Skin of body (tissue), 2 donors: Measurements from ENCODE around the gene FADS6. TPM values are rescaled to one million over a fixed set of nuclear protein-coding genes. Genes with fewer than 3 reads are reported as not detected.

Experiments
- DNase-seq: peaks from one replicate; lab custom pipeline; 2025; lab: John Stamatoyannopoulos, UW
- total RNA-seq: library from RNA; depleted of rRNA; stranded (reverse); fragments of >200 nt; gene quantifications from one replicate; pipeline ENCODE4 v1.2.3, GENCODE V29; 2014

The FADS6 gene
- total RNA-seq, 1 donor from 2014 or later = 2.6 TPM

DNA sequence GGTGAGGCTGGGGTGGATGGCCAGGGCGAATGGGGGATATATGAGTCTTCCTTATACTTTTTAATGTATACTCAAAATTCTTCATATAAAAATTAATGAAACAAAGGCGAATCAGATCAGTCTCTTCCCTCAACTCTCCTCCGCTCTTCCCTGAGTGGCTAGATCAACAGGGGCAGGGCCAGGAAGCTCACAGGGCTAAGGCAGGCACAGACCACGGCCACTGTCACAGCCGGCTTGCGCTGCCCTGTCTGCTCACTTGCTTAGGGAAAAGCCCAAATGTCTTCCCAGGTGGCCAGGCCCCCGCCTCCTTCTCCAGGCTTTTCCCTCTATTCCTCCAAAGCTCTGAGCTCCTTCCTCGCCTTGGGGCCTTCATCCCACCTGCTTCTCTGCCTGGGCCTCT, 39.8 kb downstream of the FADS6 start:
- no peak for DNase-seq

- no peak for DNase-seq
These were observed 40.4 kb downstream of the FADS6 start for GRCh38 chr17:74853048-74853397.

GRCh38 chr17:74852237-74853047, 41.0 kb downstream of the FADS6 start:
- no peak for DNase-seq

DNA sequence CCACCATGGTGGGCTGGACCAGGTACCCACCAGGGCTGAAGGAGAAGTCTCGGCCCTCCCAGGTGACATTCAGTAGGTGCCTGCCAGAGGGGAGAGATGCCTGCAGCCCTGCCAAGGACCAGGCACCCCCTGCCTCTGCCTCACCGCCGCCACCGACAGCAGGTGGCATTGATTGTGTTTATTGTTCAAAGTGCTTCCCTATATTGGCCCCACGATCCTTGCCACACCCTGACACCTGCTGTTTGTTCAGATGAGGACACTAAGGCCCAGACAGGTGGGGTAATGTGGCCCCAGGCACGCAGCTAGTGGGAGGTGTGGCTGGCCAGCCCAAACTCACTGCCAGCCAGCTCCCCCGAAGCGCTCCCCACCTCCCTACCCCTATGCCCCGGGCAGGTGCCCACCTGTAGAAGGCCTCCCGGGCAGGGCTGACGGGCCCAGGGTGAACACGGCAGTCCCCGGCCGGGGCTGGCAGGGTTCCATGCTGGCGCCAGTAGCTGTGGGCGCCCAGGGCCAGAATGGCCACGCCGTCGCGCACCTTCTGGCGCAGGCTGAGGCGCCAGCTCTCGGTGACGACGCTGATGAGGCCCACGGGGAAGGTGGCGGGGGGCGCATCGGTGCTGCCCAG, 41.7 kb downstream of the FADS6 start:
- no peak for DNase-seq

GRCh38 chr17:74850914-74851313, 42.5 kb downstream of the FADS6 start:
- no peak for DNase-seq

GRCh38 chr17:74850310-74850709, 43.1 kb downstream of the FADS6 start:
- no peak for DNase-seq

- DNase-seq = no peak
These were observed 44.6 kb downstream of the FADS6 start for GRCh38 chr17:74848656-74849399.

- DNase-seq = no peak
These were observed 46.8 kb downstream of the FADS6 start for GRCh38 chr17:74846621-74847020.

DNA sequence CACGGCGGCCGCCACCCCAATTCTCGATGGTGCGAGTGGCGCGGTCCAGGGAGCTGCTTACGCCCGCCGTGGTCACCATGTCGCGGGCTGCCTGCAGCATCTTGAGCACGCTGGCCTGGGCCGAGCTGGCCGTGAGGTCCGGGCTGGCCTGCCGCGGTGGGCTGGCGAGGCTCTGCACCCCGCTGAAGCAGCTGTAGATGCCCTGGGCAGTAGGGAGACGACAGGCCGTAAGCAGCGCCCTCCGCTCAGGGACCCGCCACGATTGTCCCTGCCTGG, 50.1 kb downstream of the FADS6 start:
- DNase-seq = no peak

- DNase-seq = no peak
These were observed 50.7 kb downstream of the FADS6 start for GRCh38 chr17:74842599-74843351.

GRCh38 chr17:74842146-74842598, 51.3 kb downstream of the FADS6 start:
- DNase-seq = no peak

- DNase-seq = peak; percentile 17
These were observed 52.3 kb downstream of the FADS6 start for GRCh38 chr17:74840989-74841666.

GRCh38 chr17:74839990-74840852, 53.2 kb downstream of the FADS6 start:
- no peak for DNase-seq

DNA sequence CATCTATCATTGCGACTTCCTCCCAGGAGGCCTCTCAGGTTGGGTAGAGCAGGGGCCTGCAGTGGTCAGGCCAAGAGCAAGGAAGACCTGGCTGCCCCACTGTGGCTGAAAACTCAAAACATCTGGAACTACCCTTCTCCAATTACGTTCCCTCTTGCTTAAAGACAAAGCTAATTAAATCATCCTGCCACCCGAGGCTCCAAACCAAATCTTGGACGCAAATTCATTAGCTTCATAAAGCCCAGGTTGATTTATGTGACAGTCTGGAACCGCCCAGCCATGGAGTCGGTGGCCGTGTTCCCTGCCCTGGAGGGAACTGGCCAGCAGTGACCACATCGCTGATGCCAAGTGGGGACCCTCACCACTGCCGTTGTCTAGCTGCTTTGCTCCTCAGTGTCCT, 55.2 kb downstream of the FADS6 start:
- no peak for DNase-seq

DNA sequence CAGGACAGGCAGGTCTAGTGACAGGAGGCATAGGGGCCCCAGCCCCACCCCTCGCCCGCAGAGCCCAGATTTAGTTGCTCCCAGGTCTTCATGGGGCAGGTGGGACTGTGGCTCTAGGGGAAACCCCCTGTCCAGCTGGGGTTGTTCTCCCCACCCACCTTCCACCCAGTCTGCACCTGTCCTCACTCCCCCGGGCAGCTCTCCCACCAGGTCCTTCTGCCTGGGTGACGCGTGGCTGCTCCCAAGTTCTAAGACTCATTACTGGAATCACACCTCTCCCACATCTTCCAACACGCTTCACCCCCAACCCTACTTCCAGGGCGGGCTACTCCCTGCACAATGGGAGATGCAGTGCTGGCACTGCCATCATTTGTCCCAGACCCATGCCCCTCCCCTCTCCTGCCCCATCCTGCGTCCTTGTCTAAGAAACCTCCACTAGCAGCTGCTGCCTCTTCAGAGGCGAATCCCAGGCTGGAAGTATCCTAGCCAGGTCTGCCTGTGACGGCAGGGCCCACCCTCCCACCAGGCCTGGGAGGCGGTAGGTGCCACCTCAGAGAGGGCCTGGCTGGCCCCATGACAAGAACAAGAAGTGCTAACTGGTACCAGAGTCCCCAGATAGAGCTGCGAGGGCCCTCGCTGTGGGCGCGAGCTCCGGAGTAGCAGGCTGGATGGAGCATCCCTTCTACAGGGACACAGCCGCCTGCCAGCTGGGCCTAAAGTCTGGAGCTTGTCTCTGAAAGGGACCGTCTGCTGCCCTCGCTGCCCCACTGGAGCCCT, 56.6 kb downstream of the FADS6 start:
- DNase-seq = no peak

GRCh38 chr17:74836191-74836590, 57.2 kb downstream of the FADS6 start:
- no peak for DNase-seq

- no peak for DNase-seq
These were observed 59.7 kb downstream of the FADS6 start for GRCh38 chr17:74833501-74834377.

- DNase-seq = no peak
These were observed 61.0 kb downstream of the FADS6 start for GRCh38 chr17:74832421-74832820.
